ENCODE results near the gene NR2F6.
"Not testable (repeated sequence)": the region's sequence is repeated elsewhere in the genome, so short reads cannot be mapped to it uniquely, and the experiment has no call there.

The NR2F6 gene

GRCh38 chr19:17211547-17212446, 33.9 kb downstream of the NR2F6 start:
- DNase-seq (ENCODE audit: low read depth in 2 of 2): no peak

- no peak for DNase-seq (ENCODE audit: low read depth in 2 of 2)
These were observed 35.4 kb downstream of the NR2F6 start for GRCh38 chr19:17210296-17210695.

- no peak for DNase-seq (ENCODE audit: low read depth in 2 of 2)
These were observed 36.3 kb downstream of the NR2F6 start for GRCh38 chr19:17209126-17210036.

DNA sequence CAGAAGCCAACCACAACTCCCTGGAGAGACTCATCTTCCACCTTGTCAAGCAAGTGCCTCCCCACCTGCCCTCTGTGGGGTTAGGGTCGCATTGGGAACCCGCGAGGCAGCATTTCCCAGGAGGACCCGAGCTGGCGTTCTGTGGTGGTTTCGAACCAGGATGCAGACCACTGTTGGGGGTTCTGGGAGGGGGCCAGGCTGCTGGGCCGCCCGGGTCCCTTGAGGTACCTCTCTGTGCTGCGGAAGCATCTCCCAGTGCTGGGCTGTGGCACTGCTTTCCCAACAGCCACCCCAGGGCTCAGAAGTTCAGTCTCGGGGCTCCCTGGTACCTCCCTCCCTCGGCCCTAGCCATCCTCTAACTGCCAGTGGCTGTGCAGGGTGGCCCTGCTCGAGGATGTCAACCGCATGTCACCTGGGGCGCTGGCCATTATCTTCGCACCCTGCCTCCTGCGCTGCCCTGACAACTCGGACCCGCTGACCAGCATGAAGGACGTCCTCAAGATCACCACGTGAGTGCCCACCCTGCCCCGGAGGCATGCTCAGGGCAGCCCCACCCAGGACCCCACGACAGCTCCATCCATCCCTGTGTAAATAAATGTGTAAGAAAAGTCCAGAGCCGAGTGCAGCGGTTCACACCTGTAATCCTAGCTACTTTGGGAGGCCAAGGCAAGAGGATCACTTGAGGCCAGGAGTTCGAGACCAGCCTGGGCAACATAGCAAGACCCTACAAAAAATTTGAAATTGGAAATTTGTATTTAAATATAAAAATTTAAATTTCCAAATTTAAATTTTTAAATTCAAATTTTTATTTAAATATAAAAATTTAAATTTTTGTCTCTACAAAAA, 38.8 kb downstream of the NR2F6 start:
- no peak for DNase-seq (ENCODE audit: low read depth in 2 of 2)

DNA sequence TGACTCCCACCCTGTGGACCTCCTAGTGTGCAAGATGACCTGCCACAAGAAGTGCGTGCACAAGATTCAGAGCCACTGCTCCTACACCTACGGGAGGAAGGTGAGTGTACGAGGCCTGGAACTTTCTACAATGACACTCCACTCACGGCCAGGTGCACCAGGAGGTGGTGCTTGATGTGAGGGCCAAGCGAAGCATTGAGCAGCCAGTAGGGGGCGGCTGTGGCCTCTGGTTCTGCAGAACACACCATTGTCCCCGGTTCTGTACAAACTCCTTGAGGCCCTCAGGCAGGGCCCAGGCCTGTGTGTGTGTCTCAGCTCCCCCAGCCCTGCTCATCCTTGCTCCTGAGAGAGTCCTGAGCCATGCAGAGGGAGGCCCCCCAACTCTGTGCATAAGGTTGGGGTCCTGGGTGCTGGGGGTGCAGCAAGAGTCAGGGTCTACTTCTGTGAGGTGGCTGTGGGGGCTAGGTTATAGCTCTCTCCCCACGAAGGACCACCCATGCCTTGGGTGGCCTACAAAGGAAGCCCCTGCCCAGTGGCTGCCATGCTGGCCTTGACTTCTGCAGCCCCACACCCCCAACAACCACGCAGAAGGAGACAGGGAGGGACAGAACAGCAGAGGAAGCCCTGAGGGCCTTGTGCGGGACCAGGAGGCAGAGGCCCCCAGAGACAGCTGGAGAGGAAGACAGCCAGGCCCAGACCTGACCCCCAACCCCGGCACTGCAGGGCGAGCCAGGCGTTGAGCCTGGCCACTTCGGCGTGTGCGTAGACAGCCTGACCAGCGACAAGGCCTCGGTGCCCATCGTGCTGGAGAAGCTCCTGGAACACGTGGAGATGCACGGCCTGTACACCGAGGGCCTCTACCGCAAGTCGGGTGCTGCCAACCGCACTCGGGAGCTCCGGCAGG, 40.2 kb downstream of the NR2F6 start:
- no peak for DNase-seq (ENCODE audit: low read depth in 2 of 2)

GRCh38 chr19:17202713-17203112, 43.0 kb downstream of the NR2F6 start:
- no peak for DNase-seq (ENCODE audit: low read depth in 2 of 2)

GRCh38 chr19:17202249-17202648, 43.5 kb downstream of the NR2F6 start:
- DNase-seq (ENCODE audit: low read depth in 2 of 2): no peak

DNA sequence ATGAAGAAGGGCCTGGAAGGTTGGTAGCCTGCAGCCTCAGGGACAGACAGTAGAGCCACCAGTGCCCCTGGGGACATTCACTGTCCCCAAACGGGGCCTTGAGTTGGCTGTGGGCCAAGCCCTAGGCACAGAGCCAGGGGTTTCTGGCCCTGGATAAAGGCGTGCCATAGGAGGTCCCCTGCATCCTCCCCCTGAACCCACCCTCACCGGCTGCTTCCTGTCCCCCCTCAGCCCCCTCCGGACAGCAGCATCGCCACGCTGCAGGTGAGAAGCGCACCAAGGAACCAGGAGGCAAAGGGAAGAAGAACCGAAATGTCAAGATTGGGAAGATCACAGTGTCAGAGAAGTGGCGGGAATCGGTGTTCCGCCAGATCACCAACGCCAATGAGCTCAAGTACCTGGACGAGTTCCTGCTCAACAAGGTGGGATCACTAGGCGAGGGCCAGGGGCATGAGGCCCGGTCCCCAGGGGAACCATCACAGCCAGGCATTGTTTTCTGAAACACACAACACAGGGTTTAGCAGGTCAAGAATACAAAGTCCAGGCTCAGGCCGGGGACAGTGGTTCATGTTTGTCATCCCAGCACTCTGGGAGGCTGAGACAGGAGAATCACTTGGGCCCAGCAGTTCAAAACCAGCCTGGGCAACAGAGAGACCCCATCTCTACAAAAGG, 45.2 kb downstream of the NR2F6 start:
- DNase-seq (ENCODE audit: low read depth in 2 of 2): no peak

- DNase-seq (ENCODE audit: low read depth in 2 of 2): no peak
These were observed 48.1 kb downstream of the NR2F6 start for GRCh38 chr19:17197666-17198065.

GRCh38 chr19:17196610-17197009, 49.1 kb downstream of the NR2F6 start:
- no peak for DNase-seq (ENCODE audit: low read depth in 2 of 2)

DNA sequence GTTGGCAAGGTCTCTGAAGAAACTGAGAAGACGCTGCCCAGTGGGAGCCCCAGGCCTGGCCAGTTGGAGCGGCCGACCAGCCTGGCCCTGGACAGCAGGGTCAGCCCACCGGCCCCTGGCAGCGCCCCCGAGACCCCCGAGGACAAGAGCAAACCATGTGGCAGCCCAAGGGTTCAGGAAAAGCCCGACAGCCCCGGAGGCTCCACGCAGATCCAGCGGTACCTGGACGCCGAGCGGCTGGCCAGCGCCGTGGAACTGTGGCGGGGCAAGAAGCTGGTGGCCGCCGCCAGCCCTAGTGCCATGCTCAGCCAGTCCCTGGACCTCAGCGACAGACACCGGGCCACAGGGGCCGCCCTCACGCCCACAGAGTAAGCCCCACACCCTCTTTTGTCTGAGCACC, 50.6 kb downstream of the NR2F6 start:
- no peak for DNase-seq (ENCODE audit: low read depth in 2 of 2)

- DNase-seq (ENCODE audit: low read depth in 2 of 2): no peak
These were observed 51.1 kb downstream of the NR2F6 start for GRCh38 chr19:17194608-17195007.

DNA sequence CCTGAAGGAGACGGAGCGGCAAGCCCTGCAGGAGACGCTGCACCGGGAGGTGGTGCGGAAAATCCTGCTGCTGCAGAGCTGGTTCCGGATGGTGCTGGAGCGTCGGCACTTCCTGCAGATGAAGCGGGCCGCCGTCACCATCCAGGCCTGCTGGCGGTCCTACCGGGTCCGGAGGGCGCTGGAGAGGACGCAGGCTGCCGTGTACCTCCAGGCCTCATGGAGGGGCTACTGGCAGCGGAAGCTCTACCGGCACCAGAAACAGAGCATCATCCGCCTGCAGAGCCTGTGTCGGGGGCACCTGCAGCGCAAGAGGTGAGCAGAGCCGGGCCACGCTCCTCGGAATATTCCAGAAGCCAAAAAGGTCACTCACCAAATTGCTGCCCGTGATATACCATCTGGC, 53.0 kb downstream of the NR2F6 start:
- DNase-seq (ENCODE audit: low read depth in 2 of 2): no peak

DNA sequence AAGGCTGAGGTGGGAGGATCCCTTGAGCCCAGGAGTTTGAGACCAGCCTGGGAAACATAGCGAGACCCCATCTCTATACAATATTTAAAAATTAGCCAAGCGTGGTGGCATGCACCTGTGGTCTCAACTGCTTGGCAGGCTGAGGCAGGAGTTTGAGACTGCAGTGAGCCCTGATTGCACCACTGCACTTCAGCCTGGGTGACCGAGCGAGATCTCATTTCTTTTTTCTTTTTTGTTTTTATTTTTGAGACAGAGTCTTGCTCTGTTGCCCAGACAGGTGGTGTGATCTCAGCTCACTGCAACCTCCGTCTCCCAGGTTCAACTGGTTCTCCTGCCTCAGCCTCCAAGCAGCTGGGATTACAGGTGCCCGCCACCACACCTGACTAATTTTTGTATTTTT, 54.0 kb downstream of the NR2F6 start:
- not testable (repeated sequence) for DNase-seq (ENCODE audit: low read depth in 2 of 2)

DNA sequence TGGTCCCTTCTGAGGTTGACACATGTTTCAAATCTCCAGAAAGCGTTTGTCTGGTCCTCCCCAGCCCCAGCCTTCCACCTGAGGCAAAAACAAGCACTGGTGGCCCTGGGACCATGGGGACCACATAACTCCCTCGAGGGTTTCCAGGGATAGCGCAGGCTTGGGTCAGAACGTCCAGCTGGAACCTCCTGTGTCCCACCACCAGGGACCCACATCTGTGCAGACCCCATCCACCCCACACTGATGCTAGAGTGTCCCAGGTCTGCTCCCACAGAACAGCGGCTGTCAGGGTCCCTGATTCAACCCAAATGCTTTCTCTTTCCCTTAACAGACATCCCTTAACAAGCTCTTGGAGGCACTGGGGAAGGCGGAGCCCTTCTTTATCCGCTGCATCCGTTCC, 60.1 kb downstream of the NR2F6 start:
- no peak for DNase-seq (ENCODE audit: low read depth in 2 of 2)

DNA sequence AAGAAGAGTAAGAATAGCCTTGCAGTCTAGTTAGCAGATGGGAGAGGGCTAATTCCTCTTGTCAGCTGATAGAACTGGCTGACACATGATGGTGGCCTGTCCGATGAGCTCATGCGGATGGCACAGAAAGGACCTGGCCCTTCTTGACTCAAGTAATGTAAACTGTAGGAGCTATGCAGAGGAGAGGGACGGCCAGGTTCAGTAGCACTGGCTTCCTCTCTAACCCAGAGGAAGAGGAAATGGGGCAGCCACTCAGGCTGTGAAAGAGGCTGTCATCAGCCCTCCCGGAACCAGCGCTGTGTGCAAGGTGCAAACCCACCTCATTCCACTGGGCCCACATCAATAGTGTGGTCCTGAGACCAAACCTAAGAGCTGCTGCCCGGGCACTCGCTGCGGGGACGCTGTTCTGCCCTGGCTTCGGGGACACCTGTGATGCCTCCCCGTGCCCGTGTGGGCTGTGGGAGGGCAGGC, 61.3 kb downstream of the NR2F6 start:
- DNase-seq (ENCODE audit: low read depth in 2 of 2): no peak

DNA sequence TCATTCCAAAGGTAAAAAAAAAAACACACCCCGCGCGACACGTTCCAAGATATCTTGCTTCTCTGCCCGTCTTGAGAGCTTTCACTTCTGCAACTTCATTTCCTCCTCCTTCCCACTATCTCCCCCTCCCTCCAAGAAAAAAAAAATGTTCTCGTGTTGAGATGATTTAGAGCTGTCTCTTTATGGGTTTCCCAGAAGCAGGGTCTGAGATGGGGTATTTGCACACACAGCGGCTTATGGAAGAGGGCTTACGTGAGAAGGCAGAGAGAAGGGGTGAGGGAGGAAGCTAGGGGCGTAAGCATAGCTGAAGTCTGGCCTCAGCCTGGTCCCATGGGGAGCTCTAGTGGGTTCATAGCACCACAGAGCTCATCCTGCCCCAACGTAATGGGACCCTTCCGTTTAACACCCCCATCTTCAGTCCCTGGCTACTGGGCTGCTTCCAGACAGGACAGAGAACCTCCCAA, 61.8 kb downstream of the NR2F6 start:
- DNase-seq (ENCODE audit: low read depth in 2 of 2): peak; percentile 20 to 37

- no peak for DNase-seq (ENCODE audit: low read depth in 2 of 2)
These were observed 62.4 kb downstream of the NR2F6 start for GRCh38 chr19:17183271-17183761.
